NCI-H748 treated with DMSO at 0.1 percent for 48 hours (cell line): ENCODE results near the gene PFKP.
A peak's percentile ranks its signal among the peaks of the same experiment; 100 is the strongest.

Experiments used
- DNase-seq: peaks from one replicate; lab custom pipeline; 2025; lab: John Stamatoyannopoulos, UW

Gene PFKP

DNA sequence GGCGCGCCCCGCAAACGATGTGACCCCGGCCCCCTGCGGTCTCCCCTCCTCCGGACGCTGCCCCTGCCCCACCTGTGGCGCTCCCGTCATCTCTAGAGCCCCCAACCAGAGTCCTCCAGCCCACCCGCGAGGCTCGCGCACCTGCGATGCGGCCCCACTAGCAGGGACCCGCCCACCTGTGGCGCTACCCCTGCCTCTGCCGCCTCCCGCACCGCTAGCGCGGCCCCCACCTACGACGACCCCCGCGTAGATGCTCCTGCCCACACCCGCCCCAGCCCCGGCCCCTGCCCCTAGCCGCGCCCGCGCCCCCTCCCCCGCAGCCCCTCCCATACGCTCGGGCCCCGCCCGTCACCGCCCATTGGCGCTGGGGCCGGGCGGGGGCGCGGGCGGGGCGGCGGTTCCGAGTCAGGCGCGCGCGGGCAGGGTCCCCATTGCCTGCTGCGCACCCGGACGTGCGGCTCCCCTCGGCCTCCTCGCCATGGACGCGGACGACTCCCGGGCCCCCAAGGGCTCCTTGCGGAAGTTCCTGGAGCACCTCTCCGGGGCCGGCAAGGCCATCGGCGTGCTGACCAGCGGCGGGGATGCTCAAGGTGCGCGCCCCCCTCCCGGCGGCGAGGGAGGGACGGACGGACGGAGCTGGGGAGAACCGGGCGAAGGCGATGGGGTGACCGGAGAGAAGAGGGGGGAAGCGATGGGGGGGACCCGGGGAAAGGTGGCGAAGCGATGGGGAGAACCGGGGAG, at the start of gene PFKP:
Gene PFKP, plus strand, starts transcription at position 431 of the 741 bp plus-strand sequence. Its CDS starts 48 bp downstream, at position 479.
- no peak for DNase-seq

DNA sequence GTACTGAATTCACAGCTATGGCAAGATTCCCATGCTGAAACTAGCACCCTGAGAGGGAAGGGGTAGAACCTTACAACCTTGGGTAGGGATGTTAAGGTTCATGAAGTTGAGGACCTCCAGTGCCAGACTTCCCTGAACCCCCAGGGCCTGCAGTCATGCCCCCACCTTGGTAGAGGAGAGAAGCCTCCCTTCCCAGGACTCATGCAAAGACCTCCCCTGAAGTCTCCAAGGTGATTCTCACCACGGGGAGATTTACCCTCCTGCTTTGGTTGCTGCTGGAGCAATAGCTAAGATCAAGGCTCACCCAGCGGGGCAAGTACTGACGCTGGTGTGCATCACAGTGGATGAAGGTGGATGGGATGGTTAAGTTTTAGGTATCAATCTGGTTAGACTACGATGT, 49.1 kb upstream of the PFKP start:
- no peak for DNase-seq

DNA sequence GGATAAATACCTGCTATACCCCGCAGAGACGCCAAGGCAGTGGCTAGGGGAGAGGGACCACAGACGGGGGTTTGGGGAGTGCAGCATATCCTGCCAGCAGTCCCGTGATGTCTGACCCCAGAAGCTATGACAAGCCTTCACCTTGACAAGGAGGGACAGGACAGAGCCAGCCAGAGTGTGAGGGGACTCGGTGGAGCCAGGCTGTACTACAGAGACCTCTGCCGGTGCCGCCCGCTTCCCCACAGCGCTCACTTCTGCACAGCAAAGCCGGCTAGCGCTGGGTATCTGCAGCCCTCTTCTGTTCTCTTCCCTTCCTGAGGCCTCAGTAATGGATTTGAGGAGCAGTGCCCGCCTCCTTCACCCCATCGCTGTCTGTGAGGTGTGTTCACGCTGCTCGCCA, 47.0 kb upstream of the PFKP start:
- DNase-seq: no peak

DNA sequence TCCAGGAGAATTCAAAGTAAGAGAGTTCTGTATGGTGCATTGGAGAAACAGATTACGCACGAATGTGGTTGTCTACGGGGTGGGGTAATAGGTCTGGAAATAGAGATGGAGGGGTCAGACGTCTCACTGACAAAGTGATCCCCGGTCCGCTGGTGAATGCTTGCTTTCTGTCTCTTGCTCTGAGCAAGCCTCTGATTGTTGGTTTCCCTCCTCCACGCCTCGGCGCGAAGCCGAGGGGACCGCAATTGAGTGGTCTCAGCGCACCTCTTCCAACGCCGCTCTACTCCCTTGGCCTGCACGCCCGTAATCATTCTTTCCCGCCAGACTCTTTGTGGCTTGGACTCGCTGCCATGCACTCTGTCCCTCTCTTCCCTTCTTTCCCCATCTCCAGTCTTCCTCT, 46.5 kb upstream of the PFKP start:
- no peak for DNase-seq

DNA sequence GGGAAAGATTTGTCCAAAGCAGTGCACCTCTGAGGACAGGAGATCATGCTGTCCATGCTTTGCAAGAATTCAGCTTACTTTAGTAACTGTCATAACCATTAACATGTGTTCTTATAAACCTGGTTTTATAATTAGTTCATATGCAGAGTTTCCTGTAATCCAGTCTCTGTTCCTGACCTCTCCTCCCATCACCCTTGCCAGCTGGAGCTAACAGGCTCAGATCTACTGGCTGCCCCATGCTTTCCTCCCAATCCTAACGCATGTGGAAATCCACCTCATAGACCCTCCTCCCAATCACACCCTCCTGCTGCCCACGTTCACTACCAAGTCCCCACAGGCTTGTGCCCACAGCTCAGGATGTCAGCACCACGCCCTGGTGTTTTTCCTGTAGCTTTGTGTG, 45.3 kb upstream of the PFKP start:
- no peak for DNase-seq

DNA sequence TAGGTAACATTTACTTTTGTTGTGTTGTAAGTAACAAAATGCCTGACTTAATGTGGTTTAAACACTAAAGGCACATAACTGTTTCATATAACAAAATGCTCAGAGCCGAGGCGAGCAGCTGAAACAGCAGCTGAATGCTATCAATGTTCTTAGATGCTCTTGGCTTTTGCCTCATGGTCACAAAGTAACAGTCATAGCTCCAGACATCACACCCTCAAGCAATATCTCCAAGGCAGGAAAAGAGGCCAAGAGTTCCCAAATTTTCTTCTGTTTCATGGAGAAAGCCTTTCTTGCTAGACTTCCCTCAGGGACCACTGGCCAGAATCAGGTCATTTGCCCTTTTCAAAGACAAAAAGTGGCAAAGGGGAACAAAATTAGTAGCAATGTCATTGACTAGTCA, 43.5 kb upstream of the PFKP start:
- no peak for DNase-seq

DNA sequence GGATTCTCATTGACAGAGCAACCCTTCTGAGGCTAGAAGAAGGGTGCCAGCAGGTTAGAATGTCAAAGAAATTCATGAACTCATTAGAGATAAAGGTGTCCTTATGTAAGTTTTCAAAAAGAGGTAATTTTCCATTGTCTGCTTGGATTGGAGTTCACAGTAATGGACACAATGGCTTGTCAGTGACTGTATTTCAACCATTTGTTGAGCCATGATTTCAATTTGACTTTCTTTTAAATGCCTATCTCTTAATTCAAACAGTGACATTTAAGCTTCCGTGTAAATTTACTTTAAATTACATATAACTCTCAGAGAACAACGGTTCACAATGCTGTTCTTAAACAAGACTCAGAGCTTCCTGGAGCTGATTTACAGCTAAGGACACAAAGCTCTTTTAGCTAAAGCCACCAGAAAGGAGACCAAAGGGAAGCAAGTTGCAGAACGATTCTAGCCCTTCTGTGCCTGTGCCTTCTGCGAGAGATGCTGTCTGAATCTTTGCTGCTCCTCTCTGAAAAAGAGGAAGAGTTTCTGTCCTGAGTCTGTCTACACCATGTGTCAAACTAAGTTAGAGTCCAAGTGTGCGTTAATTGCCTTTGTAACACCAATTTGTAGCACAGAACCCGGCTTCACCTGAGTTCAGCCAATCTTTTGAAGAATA, 42.2 kb upstream of the PFKP start:
- no peak for DNase-seq

DNA sequence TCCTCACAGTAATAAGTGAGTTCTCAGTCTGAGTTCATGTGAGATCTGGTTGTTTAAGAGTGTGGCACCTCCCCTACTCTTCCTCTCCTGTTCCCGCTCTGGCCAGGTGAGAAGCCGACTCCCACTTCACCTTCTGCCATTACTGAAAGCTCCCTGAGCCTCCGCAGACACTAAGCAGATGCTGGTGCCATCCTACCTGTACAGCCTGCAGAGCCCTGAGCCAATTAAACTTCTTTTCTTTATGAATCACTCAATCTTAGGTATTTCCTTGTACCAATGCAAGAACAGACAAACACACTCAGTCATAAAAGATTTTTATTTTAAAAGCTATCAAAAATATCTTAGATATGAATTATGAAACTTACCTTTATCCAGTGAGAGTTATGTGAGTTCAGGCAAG, 39.5 kb upstream of the PFKP start:
- DNase-seq: no peak

DNA sequence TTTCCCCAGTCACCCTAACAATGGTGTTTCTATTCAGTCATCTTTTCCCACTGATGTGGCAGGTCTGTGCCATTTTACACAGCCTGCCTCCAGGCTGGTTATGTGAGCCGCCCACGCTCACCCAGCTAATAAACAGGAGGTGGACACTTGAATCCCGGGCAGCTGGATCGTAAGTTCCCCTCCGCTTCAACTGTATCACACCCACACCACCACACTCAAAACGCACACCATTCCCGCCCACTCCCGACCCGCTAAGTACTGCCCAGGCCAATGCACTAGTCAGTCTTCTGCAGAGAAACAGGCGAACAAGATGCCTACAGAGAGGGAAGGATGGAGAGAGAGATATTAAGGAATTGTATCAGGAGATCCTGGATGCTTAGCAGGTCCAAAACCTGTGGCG, 38.9 kb upstream of the PFKP start:
- DNase-seq: no peak

DNA sequence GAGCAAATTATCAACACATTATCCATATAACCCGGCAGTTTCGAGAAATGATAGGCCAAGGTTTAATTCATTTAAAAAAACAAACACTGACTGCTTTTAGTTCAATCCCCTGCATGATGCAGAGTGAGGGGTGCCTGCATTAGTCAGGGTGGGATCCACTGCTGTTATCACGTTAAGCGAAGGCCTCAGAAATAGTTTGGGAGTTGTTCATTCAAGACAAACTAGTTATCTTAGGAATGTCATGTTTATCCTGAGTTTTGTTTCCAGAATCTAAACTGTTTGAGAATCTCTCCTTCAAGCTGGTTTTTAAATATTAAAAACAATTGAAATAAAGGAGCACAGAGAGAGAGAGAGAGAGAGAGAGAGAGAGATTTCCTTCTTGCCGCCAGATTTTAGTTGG, 36.6 kb upstream of the PFKP start:
- no peak for DNase-seq

DNA sequence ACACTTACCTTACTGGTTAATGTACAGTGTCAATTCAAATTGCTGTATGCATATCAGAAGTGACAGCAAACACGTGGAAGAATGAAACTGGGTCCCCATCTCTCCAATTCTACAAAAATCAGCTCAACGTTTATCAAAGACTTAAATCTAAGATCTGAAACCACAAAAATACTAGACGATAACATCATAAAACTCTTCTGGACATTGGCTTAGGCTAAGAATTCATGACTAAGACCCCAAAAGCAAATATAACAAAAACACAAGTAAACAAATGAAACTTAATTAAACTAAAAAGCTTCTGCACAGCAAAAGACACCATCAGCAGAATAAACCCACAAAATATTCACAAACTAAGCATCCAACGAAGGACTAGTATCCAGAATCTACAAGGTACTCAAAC, 35.9 kb upstream of the PFKP start:
- DNase-seq: no peak

DNA sequence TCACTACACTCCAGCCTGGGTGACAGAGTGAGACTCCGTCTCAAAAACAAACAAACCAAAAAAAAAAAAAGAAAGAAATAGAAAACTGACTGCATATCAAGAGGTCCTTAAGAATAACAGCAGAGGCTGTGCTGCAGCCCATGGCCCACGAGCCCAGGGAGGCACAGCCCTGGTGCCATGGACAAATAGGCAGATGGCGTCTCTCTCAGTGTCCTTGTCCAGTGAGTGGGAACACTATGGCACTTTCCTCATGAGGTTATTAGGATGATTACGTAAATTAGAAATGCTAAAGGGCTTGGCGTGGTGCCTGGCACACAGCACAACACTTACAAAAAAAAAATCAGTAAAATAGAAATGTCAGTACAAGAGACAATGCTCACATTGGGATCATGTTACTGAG, 33.4 kb upstream of the PFKP start:
- DNase-seq: no peak

DNA sequence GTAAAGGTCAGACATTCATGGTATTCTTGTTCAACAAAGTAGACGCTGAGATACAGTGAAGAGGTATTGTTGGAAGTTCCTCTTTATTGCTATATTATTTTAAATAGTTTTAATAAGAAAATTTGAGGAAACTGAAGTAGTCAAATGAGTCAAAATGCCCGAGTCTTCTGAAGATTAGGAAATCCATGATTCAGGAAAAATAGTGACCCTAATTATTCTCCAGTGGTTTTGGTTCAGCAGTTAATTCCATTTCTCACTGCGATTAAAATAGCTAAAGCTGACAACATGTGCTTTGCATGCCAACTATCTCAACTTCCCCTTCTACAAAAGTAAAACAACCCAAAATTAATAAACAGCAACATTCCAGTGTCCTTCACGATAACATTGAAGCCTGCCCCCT, 32.7 kb upstream of the PFKP start:
- no peak for DNase-seq

DNA sequence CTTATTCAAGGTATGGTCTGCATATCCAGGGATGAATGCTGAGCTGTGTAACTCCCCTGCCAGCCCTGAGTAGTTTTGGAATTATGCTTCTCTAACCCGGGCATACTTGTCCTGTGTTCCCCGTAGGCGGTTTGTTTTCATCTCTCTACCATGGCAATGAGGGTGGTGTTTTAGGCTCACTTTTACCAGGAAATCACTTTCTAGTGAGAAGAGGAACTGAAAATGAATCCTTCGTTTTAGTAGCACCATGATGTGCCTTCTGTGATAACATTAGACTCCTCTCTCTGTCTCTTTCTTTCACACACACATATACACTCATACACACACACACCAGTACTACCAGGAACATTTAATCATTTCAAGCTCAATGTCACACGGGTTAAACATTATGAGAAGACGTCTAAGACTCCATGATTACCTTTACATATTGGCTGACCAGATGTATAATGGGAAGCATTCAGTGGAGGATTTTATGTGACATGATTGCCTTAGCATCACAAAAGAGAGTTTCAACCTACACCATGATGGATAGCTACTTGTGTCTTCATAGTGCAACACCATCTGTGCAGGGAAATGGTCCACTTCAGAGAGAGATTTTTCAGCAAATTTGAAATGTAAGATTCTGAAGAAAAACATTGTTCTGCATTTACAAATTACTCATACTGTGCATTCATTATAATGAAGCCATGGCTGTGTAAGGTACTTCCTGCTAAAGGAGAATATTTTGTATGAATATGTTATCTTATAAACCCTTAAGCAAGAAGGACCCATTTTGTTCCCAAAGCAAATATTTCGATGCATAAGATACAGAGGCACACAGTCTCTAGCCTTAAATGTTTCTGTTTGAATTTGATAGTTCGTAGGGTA, 31.0 kb upstream of the PFKP start:
- no peak for DNase-seq

DNA sequence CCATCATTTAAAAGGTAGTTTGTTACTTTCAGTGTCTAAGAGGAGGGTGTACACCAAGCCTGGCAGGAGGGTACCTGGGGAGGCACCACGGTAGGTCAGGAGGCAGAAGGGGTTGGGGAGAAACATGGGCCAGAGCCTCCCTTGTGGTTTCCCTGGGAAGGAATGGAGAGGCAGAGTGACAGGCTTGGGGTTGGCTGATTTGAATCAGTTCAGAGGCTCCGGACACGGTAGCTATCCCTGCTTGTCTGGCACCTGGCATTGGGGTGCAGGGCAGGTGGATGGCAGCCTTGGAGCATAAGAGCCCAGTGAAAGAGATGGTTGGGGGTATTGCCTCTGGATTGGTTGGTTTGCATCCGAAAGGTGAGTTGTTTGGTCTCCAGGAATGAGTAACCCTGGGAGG, 30.2 kb upstream of the PFKP start:
- DNase-seq: no peak

DNA sequence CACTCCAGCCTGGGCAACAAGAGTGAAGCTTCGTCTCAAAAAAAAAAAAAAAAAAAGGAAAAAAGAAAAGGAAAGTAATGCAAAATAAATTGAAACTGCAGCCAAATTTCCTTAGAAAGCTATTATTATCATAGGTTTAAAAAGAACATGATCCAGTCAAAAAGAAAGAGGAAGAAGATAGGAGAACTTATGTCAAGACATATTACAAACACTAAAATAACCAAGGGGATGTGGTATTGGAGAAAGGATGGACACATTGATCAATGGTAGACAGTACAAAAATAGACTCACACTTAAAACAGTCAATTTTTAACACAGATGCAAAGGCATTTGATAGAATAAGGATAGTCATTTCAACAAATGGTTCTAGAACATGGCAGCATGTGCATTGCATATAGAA, 27.3 kb upstream of the PFKP start:
- DNase-seq: no peak

DNA sequence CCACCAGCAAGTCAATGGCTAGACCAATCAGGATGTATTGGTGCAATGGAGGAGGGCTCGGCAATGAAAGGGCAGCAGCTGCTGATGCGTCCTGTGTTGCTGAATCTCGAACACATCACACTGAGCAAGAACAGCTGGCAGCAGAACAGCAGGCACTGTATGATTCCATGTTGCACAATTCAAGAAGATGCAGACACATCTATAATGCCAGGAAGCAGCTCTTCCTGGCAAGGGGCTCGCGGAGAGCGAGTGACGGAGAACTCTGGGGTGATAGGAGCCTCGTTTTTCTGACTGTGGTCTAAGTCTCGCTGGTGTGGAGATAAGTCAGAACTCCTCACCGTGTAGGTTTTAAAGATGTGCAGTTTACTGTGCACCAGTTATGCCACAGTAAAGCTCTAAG, 24.8 kb upstream of the PFKP start:
- DNase-seq: no peak

DNA sequence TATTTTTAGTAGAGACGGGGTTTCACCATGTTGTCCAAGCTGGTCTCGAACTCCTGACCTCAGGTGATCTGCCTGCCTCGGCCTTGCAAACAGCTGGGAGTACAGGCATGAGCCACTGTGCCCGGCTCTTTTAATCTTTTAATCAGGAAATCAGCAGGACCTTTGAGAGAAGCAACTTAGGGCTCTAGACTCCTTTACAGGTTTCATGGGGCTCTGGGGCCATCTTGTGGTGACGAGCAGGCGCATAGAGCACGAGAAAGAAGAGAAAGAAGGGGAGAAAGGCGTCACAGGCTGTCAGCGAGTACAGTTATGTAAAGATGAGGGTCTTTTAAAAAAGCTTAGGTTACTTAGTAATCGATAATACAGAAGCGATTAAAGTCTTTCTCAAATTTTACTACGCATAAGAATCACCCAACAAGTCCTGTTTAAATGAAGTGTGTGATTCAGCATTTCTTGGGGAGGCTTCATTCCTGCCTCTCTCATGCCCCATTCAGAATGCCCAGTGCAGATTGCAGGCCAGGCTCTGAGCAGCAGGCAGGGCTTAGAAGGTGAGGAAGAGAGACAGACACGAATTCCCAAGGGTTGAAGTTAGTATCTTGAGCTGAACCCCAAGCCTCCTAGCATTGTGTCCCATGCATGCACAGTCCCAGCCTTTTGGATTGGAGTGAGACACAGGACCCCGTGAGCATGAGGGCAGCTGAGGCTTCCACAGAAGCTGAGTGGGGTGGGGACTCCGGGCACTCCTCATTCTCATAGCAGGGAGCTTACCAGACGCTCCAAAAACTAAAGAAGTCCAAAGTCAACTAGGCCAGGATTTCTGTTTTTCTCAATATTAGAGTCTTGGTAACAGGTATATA, 23.6 kb upstream of the PFKP start:
- DNase-seq: peak; percentile 41

DNA sequence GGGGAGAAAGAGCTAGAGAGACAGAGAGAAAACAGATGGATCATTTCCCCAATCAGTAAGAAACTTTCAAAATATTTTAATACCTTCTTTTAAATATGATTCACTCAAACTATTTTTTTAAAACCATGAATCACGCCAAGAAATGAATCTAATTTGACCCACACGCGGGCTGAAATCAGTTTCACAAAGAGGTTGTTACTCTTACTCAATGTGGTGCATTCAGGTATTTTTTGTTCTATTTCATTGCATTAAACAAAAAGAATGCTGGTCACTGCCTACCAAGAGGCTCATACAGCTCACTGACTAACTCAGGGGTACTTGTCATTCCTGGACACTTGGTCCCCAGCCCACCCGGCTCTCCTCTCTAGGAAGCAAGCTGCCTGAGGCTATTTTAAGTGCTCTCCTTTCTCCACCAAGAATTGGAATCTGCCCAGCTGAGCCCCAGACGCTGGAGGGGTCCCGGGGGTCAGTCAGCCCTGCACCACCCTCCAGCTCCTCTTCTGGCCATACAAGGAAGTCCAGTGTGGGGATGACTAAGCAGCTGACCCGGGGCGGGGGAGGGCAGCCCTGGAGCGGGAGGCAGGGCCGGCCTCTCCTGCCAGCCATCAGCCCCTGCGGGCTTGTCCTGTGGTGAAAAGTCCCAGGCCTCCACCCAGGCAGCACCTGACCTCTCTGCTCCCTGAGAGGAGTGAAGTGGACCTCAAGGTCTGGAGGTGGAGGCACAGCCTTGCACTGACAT, 21.7 kb upstream of the PFKP start:
- DNase-seq: no peak

DNA sequence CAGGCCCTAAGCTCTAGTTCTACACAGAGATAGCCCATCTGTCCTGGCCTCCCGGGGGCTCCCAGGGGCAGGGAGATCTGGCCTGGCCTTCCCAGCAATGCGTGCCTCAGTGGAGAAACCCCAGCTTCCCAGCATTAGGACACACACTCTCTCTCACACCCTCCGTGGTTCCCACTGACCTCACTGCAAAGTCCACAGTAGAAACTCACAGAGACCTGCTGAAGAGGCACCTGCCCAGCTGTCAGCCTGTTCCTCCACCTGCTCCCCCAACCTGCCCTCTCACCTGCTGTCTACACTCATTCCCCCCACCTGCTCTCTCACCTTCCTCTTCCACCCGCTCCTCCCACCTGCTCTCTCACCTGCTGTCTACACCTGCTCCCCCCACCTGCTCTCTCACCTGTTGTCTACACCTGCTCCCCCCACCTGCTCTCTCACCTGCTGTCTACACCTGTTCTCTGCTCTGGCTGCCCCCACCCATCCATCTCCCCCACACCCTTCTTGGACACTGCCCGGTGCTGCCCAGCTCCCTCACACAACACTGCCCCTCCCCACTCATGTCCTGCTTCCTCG, 21.1 kb upstream of the PFKP start:
- DNase-seq: no peak

DNA sequence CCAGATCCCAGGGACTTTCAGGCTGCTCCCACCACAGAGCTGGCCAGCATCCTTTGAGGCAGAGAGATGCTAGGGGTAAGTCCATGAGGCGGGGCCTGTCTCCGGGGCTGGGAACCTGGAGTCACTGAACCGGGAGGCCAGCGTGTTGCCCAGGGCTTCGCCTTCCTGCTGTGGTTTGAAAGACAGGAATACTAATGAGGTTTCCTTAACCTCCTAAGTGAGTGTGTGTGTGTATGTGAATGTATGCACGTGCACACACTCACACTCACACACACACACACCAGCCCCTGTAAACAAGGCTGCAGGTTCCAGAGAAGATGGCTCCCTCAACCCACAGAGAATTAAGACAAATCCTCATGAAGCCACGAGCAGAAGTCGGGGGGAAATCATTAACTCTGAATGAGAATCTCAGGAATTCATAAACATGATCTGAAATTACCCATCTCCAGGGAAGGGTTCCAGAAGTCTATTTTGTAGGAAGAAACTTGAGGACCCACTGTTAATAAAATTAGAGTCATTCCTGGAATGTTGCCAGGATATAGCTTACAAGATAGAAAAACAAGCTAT, 20.3 kb upstream of the PFKP start:
- DNase-seq: no peak
